ENCODE measurements around the gene MRTFB.

GRCh38 chr16:14139872-14140271 is 68.8 kb downstream of the MRTFB start:
- TF ChIP-seq CTCF (IDR thresholded peaks at IDR 0.05; ENCODE audit: extremely low read depth in 1 of 2, insufficient read depth in 1 of 2, low read depth in 1 of 2, low read length in 2 of 2) (no peak), MAX (IDR thresholded peaks at IDR 0.05; ENCODE audit: insufficient read depth, insufficient read length) (no peak), POLR2AphosphoS5 (IDR thresholded peaks at IDR 0.05; ENCODE audit: insufficient read depth, low read depth, low read length) (no peak), EZH2 (IDR thresholded peaks at IDR 0.05; ENCODE audit: borderline replicate concordance, low read depth, low read length, severe bottlenecking) (no peak), POLR2A (IDR thresholded peaks at IDR 0.05; ENCODE audit: low read depth, low read length) (no peak), FOS (IDR thresholded peaks at IDR 0.05; ENCODE audit: borderline replicate concordance, insufficient read depth, low read length) (no peak), GATA2 (IDR thresholded peaks at IDR 0.05; ENCODE audit: insufficient read depth, insufficient read length, low read depth, low read length) (no peak), MYC (IDR thresholded peaks at IDR 0.05; ENCODE audit: low read depth, low read length) (no peak), JUN (IDR thresholded peaks at IDR 0.05; ENCODE audit: borderline replicate concordance, insufficient read depth, insufficient read length, low read depth) (no peak)

All from endothelial cell of umbilical vein (primary cell).